ENCODE data around the gene TBC1D17.

TBC1D17 gene

GRCh38 chr19:49877020-49877878 lies at the start of gene TBC1D17, which contains the start of gene AKT1S1:
Gene TBC1D17 (plus strand): TSS chr19:49877702. CDS start chr19:49877724, 22 bp downstream.
Gene AKT1S1 (minus strand): TSS chr19:49877355. CDS start chr19:49873295, 4,060 bp downstream.
- DNase-seq, result peak; percentile 98

- DNase-seq, result no peak
Observed at GRCh38 chr19:49829200-49829599, 48.3 kb upstream of the TBC1D17 start.

- DNase-seq, result no peak
Observed at GRCh38 chr19:49829721-49830120, 47.8 kb upstream of the TBC1D17 start.

- DNase-seq, result no peak
Observed at GRCh38 chr19:49830766-49831165, 46.7 kb upstream of the TBC1D17 start.

GRCh38 chr19:49831592-49831991 lies 45.9 kb upstream of the TBC1D17 start:
- DNase-seq, result no peak

GRCh38 chr19:49832556-49832955 lies 44.9 kb upstream of the TBC1D17 start:
- no peak for DNase-seq

- DNase-seq, result no peak
Observed at GRCh38 chr19:49833599-49833998, 43.9 kb upstream of the TBC1D17 start.

- DNase-seq, result no peak
Observed at GRCh38 chr19:49835562-49835961, 41.9 kb upstream of the TBC1D17 start.

GRCh38 chr19:49836176-49837008 lies 41.1 kb upstream of the TBC1D17 start:
- DNase-seq, result no peak

- DNase-seq, result no peak
Observed at GRCh38 chr19:49837009-49837310, 40.5 kb upstream of the TBC1D17 start.

GRCh38 chr19:49837425-49837824 lies 40.1 kb upstream of the TBC1D17 start:
- DNase-seq, result no peak

GRCh38 chr19:49838885-49839588 lies 38.5 kb upstream of the TBC1D17 start:
- no peak for DNase-seq

GRCh38 chr19:49839713-49840112 lies 37.8 kb upstream of the TBC1D17 start:
- DNase-seq, result no peak

GRCh38 chr19:49840321-49840720 lies 37.2 kb upstream of the TBC1D17 start:
- no peak for DNase-seq

GRCh38 chr19:49840736-49841249 lies 36.7 kb upstream of the TBC1D17 start:
- no peak for DNase-seq

- DNase-seq, result no peak
Observed at GRCh38 chr19:49843265-49843664, 34.2 kb upstream of the TBC1D17 start.

- no peak for DNase-seq
Observed at GRCh38 chr19:49844138-49845095, 33.1 kb upstream of the TBC1D17 start.

GRCh38 chr19:49845414-49845813 lies 32.1 kb upstream of the TBC1D17 start:
- no peak for DNase-seq

GRCh38 chr19:49846408-49846807 lies 31.1 kb upstream of the TBC1D17 start:
- no peak for DNase-seq

GRCh38 chr19:49847731-49848696 lies 29.5 kb upstream of the TBC1D17 start:
- no peak for DNase-seq

GRCh38 chr19:49848938-49849337 lies 28.6 kb upstream of the TBC1D17 start:
- DNase-seq, result no peak

Data from NCI-H2081 treated with DMSO at 0.1 percent for 48 hours (cell line).